ENCODE data around the gene TARS2.
A peak's percentile ranks its signal among the peaks of the same experiment; 100 is the strongest.

The TARS2 gene

GRCh38 chr1:150507912-150508864 is 21.0 kb downstream of the TARS2 start, which contains the start of gene ECM1:
ECM1 (plus strand) TSS chr1:150508109; CDS start chr1:150508210, 101 bp downstream.
- DNase-seq (ENCODE audit: low read depth), result no peak

- no peak for DNase-seq (ENCODE audit: low read depth)
Measured at GRCh38 chr1:150508982-150509381, 21.8 kb downstream of the TARS2 start.

DNA sequence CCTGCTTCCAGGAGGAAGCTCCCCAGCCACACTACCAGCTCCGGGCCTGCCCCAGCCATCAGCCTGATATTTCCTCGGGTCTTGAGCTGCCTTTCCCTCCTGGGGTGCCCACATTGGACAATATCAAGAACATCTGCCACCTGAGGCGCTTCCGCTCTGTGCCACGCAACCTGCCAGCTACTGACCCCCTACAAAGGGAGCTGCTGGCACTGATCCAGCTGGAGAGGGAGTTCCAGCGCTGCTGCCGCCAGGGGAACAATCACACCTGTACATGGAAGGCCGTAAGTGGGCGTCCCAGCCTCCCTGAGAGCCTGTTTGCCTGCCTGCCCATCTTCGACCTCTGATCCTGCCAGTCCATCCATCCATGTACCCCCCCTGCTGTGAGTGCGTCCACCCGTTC is 24.3 kb downstream of the TARS2 start:
- no peak for DNase-seq (ENCODE audit: low read depth)

DNA sequence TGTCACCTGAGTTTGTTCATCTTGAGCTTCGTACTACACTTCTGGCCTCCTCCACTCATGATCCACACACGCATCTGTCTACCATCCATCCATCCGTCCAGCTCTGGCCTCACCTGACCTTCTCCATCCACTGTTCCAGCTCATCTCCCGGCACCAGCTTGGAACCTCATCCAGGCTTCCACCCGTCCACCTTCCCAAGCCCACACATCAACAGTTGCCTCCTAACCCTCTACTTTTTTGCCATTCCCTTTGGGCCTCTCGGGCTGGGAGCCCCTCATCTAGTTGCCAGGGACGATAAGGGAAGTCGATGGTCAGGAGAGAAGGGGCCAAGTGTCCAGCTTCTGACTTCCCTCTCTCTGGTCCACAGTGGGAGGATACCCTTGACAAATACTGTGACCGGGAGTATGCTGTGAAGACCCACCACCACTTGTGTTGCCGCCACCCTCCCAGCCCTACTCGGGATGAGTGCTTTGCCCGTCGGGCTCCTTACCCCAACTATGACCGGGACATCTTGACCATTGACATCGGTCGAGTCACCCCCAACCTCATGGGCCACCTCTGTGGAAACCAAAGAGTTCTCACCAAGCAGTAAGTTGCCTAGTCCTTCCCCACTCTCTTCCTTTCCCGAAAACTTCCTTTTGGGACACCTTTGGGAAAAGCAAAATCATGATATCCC is 24.9 kb downstream of the TARS2 start:
- DNase-seq (ENCODE audit: low read depth), result no peak

- no peak for DNase-seq (ENCODE audit: low read depth)
Measured at GRCh38 chr1:150512846-150513245, 25.6 kb downstream of the TARS2 start.

- DNase-seq (ENCODE audit: low read depth), result no peak
Measured at GRCh38 chr1:150513351-150513791, 26.2 kb downstream of the TARS2 start.

GRCh38 chr1:150514260-150514659 is 27.0 kb downstream of the TARS2 start:
- DNase-seq (ENCODE audit: low read depth), result no peak

GRCh38 chr1:150514913-150515327 is 27.7 kb downstream of the TARS2 start:
- DNase-seq (ENCODE audit: low read depth), result no peak

DNA sequence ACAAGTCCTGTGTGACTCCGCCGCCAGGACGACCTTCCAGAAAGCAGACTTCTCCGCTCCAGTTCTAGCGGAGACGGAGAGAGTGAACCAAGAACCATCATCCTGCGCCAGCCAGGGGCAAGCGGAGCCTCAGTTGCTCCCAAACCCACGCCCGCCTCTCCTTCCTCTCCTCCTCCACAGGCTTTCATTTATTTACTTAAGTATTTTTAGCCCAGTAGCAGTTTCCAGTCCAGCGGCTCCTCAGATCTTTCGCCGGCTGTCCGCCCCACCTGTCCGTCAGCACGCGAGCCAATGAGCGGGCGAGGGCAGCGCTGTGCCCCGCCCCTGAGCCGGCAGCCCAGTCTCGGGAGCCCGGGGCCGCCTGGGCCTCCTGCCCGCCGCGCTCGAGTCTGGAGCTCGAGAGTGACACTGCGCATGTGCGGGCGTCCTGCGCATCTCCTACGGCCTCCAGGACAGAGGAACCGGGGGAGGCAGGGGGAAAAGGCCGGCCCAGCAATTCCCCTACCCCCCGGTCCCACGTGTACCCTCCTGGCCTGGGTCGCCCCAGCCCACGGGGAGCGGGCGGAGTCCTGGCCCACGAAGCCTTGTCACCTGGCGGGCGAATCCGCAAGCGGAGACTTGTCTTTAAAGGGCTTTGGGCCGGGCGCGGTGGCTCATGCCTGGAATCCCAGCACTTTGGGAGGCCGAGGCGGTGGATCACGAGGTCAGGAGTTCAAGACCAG is 28.3 kb downstream of the TARS2 start, which contains the start of gene FALEC:
TSS of gene FALEC (plus strand) at position 425 of the 722 bp plus-strand sequence.
- DNase-seq (ENCODE audit: low read depth), result peak; percentile 90

DNA sequence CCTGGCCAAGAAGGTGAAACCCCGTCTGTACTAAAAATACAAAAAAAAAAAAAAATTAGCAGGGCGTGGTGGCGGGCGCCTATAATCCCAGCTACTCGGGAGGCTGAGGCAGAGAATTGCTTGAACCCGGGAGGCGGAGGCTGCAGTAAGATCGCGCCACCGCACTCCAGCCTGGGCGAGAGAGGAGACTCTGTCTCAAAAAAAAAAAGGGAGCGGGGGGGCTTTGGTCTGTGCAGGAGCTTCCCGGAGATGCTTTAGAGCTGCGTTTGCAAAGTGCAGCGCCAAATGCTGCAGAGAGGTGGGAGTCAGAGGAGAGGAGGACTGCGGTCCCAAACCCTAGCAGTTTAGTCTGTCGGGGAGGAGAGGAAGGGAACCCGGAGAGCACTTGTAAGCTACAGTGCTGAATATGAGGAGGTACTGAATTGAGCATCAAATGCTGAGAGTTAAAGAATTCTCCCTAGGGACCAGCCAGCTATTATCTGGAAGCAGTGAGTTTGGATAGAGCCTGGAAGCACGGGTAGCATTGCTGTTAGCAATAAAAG is 28.9 kb downstream of the TARS2 start:
- DNase-seq (ENCODE audit: low read depth), result no peak

DNA sequence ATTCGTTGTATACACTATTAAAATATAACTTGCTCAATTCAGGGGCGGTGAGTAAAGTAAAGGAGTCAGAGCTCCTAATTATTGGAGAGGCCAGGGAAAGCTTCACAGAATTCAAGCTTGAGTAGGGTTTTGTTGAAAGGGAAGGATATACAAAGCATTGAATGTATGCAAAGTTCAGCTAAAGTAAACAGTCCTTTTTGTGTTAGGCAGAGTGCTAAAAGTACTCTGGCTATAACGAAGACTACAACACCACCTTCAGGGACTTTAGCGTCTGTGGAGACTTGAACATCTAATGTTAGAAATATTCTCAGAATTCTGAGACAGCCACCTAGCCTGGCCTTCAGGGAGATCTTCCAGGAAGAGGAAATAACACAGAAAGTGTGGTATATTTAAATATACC is 29.4 kb downstream of the TARS2 start:
- no peak for DNase-seq (ENCODE audit: low read depth)

DNA sequence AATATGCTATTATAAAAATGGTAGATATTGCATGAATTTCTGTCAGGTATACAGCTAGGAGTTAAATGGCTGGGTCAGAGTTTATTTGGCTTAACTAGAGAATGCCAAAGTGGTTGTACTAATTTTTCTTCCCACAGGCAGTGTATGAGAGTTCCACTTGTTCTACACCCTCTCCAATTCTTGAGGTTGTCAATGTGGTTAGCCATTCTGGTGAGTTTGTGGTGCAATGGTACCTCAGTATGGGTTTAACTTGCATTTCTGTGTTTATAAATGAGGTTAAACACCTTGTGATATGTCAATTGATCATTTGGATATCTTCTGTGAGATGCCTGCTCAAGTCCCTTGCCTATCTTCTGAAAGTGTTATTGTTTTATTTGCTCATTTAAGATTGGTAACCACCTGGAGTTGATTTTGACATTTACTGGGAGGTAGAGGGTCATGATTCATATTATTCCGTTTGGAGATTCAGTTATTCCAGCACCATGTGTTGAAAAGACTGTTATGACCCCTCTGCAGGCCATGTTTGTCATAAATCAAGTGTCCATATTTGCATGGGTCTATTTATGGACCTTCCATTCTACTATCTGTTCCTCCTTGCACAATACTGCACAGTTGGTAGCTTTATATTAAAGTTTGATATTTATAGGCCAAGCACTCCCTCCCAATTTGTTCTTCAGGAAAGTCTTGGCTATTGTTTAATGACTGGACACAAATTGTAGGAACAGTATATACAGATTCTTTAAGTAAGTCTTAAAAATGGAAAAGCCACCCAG is 34.2 kb downstream of the TARS2 start:
- DNase-seq (ENCODE audit: low read depth), result no peak

DNA sequence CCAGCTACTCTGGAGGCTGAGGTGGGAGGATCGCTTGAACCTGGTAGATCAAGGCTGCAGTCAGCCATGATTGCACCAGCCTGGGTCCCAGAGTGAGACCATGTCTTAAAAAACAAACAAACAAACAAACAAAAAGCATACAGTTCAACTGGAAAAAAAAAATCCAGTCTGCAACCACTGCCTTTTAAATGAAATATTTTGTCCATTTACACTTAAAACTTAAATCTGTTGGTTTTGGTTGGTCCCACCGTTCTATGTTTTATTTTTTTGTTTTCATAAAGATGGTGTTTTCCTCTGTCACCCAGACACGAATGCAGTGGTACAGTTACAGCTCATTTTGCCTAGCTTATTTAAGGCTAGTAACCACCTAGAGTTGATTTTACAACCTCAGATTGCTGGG is 38.1 kb downstream of the TARS2 start:
- no peak for DNase-seq (ENCODE audit: low read depth)

GRCh38 chr1:150528196-150528595 is 41.0 kb downstream of the TARS2 start:
- no peak for DNase-seq (ENCODE audit: low read depth)

- DNase-seq (ENCODE audit: low read depth), result no peak
Measured at GRCh38 chr1:150529017-150529416, 41.8 kb downstream of the TARS2 start.

GRCh38 chr1:150530491-150531159 is 43.4 kb downstream of the TARS2 start:
- DNase-seq (ENCODE audit: low read depth), result no peak

- DNase-seq (ENCODE audit: low read depth), result no peak
Measured at GRCh38 chr1:150532860-150533259, 45.6 kb downstream of the TARS2 start.

DNA sequence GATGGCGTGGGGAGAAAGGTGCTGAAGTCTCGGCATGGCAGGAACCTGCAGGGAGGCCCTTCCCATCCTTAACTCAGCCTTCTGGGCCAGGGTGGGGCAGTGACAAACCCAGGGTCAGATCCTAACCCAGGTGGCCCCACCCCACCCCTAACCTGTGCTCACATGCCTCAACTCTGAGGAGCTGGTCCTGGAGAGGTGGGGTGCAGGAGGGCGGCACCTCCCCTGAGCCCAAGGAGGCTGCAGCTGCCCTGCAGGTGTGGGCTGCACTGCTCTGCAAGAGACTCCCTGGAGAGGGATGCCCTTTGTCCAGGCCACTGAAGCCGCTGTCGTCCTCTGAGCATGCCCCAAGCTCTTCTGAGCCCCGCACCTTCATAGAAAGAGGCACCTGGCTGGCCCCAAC is 46.8 kb downstream of the TARS2 start:
- DNase-seq (ENCODE audit: low read depth), result no peak

GRCh38 chr1:150535511-150536287 is 48.5 kb downstream of the TARS2 start:
- DNase-seq (ENCODE audit: low read depth), result no peak

All from activated T-helper 9 cell treated with anti-CD3 and anti-CD28 coated beads, Interleukin-2, amount 50 U/mL, for 16 hours (primary cell).